Left renal pelvis (tissue), 4 donors: ENCODE data around the gene TPD52L3. TPM values are rescaled to one million over a fixed set of nuclear protein-coding genes. Genes with fewer than 3 reads are reported as not detected.

Source experiments
- DNase-seq, 4 donors: peaks; one replicate each; pipeline ENCODE4 v3.0.0-alpha.2; 2013; ENCODE audit warnings: low read depth in 4 of 4, low spot score in 3 of 4
- polyA plus RNA-seq, 4 donors: library from polyadenylated mRNA; unstranded; fragments of 120-200 nt; gene quantifications; one replicate each; pipeline ENCODE4 v1.2.1, GENCODE V29; 2013; ENCODE audit not compliant: insufficient read length in 4 of 4

The TPD52L3 gene
- polyA plus RNA-seq, result not detected

DNA sequence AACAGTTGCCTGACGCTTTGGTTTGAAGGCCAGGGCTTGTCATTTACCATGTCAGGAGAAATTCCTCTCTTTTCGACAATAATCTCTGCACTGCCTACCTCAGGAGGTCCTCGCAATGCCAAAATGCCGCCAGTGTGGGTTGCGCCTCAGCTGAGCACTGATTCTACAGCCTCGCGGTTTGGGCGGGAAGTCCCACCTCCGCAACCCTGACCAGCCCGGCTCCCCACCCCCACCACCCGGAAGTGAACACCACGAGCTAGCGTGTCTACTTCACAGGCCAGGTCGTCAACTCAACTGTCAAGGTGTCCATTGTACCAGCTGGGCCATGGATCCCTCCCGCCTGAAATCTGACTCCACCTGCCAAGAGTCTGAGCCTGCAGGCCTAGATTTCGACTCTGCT lies at the start of gene TPD52L3:
Gene TPD52L3, plus strand, starts transcription at position 273 of the 400 bp plus-strand sequence. CDS start 221 bp downstream, outside the sequence.
- DNase-seq, result no peak

DNA sequence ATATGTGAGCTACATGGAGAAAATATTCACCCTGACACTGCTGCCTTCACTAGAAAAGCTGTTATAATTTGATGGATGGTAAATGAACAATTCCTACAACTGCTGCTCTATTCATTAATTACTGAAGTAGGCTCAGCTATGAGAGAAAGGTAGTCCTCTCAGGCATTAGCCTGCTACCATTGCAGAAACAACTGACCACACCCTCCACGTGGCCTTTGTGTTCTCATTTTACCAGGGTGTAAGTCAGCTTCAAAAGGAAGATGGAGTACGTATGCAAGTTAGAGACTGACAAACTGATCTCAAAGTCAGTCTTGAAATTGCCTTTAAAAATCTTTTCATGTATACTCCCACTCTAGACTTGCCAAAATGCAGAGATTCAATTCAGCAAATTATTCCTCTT lies 26.3 kb upstream of the TPD52L3 start:
- DNase-seq, result no peak

DNA sequence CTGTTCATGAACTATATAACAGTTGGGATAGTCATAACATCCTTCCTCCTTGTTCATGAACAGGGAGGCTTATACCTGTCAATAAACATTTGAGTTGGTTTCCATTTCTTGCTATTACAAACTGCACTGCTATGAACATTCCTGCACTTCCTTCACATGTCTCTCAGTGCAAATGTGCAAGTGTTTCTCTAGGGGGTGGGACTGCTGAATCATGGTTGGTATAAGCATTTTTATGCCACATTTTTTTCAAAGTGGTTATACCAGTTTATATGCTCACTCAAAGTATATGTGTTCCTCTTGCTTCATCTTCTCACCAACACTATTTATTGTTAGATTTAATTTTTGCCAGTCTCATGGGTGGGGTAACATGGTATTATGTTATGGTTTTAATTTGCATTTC lies 25.8 kb upstream of the TPD52L3 start:
- no peak for DNase-seq

DNA sequence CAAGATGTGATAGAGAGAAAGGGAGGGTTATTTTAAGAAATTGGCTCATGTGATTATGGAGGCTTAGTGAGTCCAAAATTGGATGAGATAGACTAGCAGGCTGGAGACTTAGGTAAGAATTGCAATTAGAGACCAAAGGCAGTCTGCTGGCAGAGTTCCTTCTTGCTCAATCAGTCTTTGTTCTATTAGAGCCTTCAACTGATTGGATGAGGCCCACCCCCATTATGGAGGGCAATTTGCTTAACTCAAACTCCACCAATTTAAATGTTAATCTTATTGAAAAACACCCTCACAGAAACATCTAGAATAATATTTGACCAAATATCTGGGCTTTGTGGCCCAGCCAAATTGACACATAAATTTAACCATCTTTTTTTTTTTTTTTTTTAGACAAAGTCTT lies 23.9 kb upstream of the TPD52L3 start:
- DNase-seq, result no peak

DNA sequence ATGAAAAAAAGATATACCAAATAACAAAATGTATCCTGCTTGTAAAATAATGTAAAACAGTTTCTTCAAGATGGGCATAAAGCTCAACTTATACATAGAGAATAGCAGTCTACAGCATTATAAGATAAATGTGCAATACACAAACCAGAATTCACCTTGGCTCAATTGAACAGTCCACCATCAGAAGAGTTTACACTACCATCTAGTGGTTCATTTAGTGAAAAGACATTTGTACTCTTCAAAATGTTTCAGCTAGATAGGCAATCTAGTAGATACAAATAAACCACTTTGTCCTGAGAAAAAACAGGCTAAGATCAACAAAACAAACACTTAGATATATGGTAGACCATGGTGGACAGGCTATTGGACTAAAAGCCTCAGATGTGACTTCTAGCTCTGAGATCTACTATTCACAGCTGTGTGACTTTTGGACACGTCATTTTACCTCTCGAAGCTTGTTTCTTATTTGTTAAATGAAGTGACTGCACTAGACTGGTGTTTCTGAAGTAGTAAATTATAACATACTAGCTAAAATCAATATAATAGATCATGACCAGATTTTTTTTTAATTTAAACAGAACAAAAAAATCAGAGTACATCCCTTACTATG lies 22.1 kb upstream of the TPD52L3 start:
- peak in 3 of 4 donors; percentile 4 to 12 (median 8) for DNase-seq

DNA sequence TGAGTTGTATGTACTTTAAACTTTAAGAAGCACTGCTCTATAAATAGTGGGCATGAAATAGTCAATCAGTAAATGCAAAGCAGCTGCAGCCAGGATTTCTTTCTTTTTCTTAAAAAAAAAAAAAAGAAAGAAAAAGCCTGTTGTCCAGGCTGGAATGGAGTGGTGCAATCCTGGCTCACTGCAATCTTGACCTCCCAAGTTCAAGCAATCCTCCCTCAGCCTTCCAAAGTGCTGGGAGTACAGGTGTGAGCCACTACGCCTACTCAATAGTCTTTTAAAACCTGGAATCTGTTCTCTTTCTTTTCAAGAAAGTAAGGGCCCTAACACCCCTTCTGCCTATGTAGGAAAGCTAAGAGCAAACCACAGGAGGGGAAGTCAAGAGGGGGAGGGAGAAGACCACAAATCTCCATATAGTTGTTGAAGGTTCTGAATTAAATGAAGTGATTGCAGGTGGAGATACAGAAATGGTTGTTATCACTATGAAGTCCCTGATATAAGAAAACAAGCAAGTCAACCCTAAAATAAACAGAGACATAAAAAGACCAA lies 20.6 kb upstream of the TPD52L3 start:
- DNase-seq, result no peak

DNA sequence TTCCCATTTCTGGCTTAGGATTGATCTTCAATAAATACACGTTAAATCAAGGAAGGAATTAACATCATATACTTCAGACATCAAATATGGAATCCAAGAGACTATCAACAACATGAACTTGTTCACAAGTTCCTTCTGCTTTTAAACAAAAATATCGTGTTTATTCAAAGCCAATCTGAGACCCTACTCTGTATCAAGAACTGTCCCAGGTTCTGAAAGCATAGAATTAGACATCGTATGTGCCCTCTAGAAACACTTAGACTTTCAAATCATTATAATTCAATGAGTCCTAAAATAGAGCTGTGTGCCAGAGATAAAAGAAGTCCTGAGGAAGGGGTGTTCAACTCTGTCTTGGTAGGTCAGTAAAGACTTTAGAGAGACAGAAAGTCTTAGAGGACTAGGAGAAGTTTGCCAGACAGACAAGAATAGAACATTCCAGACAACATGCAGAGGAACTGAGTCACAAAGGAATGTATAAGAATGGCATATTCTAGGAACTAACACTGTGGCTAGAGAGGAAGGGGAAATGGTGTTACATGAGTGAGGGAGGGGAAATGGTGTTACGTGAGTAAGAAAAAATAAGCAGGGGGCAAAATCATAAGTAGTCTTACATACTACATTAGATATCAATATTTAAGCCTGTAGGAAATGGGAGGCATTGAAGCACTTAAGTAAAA lies 2.9 kb downstream of the TPD52L3 start:
- no peak for DNase-seq

DNA sequence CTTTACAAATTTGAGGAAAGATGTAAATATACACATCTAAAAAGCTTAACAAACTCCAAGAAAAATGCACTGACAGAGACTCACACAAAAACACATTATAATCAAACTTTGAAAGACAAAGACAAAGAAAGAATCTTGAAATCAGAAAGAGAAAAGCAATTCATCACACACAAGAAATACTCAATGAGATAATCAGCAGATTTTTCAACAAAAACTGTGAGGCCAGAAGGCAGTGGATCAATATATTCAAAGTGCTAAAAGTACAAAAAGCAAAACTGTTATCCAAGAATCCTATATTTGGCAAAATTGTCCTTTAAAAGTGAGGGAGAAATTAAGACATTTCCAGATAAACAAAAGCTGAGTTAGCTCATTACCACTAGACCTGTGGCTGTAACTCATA lies 6.1 kb downstream of the TPD52L3 start:
- DNase-seq, result no peak

DNA sequence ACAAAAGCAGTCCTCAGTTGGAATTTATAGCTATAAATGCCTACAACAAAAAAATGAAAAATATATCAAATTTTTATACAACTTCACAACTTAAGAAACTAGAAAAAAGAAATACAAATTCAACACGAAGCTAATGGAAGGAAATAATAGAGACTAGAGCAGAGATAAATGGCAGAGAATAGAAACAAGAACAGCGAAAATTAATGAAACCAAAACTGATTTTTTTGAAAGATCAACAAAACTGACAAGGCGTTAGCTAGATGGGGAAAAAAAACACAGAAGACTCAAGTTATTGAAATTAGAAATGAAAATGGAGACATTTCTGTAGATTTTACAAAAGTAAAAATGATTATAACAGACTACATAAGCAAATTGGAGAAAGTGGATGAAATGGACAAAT lies 20.6 kb downstream of the TPD52L3 start:
- no peak for DNase-seq

DNA sequence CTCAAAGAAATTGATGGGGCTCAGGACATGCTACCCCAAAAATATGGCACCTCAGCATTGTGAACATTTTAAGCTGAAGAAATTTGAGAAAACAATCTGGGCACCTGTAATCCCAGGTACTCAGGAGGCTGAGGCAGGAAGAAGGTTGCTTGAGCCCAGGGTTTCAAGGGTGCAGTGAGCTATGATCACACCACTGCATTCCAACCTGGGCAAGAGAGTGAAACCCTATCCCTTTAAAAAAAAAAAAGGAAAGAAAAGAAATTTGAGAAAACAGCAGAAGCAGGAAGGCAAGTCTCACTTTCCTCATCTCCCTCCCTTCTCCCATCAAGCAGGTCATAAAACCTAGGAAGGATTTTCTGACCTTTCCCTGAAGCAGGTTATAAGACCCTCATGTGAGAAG lies 23.6 kb downstream of the TPD52L3 start:
- DNase-seq, result no peak

DNA sequence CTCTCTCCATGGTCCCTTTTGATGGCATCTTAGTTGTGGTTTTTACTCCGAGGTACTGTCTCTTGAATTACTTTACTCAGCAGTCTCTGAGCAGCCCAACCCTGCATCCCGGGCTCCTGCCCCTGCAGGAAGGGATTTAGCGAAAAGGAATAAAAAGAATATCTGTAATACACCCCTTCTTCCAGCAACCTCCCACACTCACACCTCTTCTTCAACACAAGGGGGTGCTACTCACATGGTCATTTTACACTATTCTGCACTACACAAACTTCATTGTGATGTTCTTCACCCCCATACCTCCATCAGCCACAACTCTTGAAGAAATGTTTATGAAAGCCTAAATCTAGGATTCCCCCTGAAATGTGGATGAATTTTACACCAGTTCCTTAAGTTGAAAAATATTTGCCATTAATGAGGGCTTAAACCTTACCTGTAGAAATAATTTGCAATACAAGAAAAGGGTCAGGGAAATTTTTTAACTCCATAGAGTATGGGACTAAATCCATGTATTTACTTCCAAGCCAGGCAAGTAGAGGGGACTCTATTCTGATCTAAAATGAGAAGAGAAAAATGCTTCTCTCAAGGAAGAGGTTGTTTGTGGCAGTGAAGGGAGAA lies 26.0 kb downstream of the TPD52L3 start:
- DNase-seq, result peak in 2 of 4 donors; percentile 8 to 35

DNA sequence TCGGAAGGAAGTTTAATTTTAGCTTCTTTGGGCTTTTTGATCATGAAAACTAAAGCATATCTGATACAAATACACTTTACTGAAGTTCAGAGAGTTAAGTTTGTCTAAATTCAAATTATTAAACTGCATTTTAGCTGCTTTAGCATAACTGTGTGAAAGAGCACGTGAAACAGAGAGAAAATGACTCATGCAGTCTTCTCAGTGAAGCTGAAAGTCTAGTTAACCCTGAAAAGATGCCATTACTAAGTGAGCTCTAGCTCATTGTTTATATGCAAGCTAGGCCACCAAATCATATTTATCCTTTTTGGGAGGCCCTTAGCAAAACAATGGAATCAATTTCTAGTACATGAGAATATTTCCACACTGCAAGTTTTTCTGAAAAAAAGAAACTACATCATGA lies 27.6 kb downstream of the TPD52L3 start:
- DNase-seq, result no peak

DNA sequence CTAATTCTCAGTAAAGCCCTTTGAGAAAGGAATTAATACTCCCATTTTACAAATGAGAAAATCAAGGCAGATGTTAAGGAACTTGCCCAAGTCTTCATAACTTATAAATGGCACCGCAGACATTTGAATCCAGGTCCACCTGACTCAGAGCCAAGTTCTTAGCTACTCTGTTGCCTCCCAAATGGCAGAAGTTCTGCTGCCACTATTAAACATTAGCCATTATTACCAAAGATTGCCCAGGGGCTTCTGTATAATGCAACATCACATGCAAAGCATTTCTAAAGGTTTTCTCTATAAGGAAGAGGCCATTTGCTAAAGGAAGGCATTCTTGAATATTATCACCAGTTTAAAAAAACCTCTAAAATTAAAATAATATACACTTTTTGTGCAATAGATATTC lies 28.3 kb downstream of the TPD52L3 start:
- no peak for DNase-seq

DNA sequence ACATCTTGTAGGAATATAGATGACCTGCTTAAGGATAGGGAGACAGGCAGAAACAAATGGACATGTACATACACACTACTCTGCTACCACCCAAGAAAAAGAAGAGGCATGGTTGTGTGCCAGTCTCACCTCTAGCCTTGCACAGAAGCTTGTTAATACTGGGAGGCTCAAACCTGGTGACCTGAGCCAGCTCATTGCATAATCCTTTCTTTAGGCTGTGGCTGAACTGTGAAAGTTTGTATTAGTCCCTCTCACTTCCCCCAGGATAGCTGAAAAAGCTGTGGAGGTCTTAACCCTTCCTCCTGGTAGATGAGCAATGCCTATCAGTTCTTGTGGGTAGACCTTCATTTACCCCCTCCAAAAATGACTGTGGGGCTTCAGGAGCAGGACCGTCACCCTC lies 28.7 kb downstream of the TPD52L3 start:
- no peak for DNase-seq

DNA sequence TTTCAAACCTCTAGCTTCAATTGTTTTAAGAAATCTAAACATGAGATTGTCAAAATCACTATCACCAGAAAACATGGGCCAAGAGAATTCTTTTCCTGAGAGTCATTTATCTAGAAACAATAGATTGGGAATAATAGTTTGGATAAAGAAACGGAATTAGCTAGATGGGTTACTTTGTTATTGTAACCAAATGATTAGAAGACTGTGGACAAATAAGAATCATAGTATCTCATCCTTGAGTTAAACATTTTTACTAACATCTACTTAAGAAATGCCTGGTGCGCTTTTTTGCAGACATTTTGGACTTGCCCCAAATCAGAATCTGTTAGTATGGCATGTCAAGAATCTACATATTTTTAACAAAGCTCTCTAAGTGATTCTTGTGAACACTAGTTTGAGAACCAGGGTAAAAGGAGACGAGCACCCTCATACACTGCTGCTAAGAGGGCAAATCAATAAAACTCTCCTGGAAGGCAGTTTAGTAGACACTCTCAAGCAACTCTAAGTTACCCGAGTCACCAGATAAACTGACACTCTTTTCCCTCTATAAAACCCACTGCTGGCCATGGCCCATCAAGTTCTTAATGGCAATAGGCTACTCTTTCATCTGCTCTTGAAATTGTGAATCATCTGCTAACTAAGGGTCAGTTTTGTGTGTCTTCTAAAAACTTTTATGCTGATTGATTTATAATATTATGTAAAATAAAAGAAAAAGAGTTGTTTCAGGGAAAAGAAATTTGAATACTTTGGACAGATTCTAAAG lies 39.1 kb downstream of the TPD52L3 start:
- DNase-seq, result no peak

DNA sequence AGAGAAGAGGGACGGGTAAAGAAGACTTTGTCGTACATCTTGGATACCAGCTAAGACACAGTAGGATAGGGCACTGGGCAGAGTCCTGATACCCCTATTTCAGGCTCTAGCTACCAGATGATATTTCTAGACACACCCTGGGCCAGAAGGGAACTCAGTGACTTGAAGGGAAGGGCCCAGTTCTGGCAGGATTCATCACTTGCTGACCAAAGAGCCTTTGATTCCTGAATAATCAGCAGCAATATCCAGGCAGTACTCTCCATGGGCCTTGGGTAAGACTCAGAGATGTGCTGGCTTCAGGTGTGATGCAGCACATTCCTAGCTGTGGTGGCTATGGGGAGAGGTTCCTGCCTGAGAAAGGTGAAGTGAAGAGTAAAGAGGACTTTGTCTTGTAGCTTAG lies 40.7 kb downstream of the TPD52L3 start:
- no peak for DNase-seq

Other genes with a start within 250 kb of the TPD52L3 start
- gene IL33, start 112.6 kb upstream of the TPD52L3 start, polyA plus RNA-seq, result 10 to 100 TPM in 3 of 4 donors, 1 to 10 TPM in 1; 6.7 to 47.0 (median 16.4) TPM
- gene UHRF2, start 84.8 kb downstream of the TPD52L3 start, polyA plus RNA-seq, result 10 to 100 TPM; 58.3 to 75.4 (median 71.8) TPM